K562 (cell line): ENCODE data around the gene CLDND2. TPM values are rescaled to one million over a fixed set of nuclear protein-coding genes. Genes with fewer than 3 reads are reported as not detected.

Source experiments
- CBX2 ChIP-seq: fragments of 200-600 bp; sonication (generic); IDR thresholded peaks from one replicate; pipeline ENCODE4 v1.6.1; 2012; ENCODE audit warnings: mild to moderate bottlenecking, low read length, inconsistent platforms; ENCODE audit not compliant: insufficient read depth, poor library complexity, severe bottlenecking
- HMGN3 ChIP-seq: IDR thresholded peaks from 2 replicates; pipeline ENCODE4 v1.6.1; 2011; ENCODE audit warnings: borderline replicate concordance, low read depth, mild to moderate bottlenecking, mixed read lengths, low read length; ENCODE audit not compliant: insufficient read length; ENCODE audit errors: extremely low read depth
- KDM4B ChIP-seq, 2 experiments: fragments of 450-650 bp in 1 of 2; sonication (generic) in 1 of 2; IDR thresholded peaks; 2 replicates each; pipeline ENCODE4 v1.6.1; 2016 to 2017; ENCODE audit warnings: borderline replicate concordance in 2 of 2, antibody characterized with exemption in 1 of 2, low read depth in 1 of 2, mild to moderate bottlenecking in 1 of 2
- ZNF778 ChIP-seq: fragments of 450-650 bp; formaldehyde crosslinking; IDR thresholded peaks from 2 replicates; pipeline ENCODE4 v1.4.0; 2020; ENCODE audit warnings: mild to moderate bottlenecking, moderate library complexity
- polyA plus RNA-seq, 8 experiments: library from polyadenylated mRNA; depleted of rRNA in 4 of 8; stranded (reverse) in 5 of 8; unstranded in 3 of 8; fragments of >200 nt; fragmentation: Nextera tagmentation in 2 of 8; fragmentation: Illumina TruSeq in 1 of 8; extraction: Ambion mirVana in 2 of 8; extraction: Trizol in 1 of 8; gene quantifications; 2 replicates each; pipeline versions ENCODE4 v1.2.1 to v1.2.3, GENCODE V29; 2011 to 2014; ENCODE audit warnings: inconsistent platforms in 1 of 8, missing spikeins in 1 of 8
- total RNA-seq, 7 experiments: library from RNA; depleted of rRNA in 6 of 7; stranded (reverse); fragments of >200 nt in 6 of 7; fragmentation: Illumina TruSeq in 2 of 7; extraction: Trizol in 2 of 7; gene quantifications; 2 replicates each; pipeline versions ENCODE4 v1.2.1 to v1.2.3, GENCODE V29; 2011 to 2021; ENCODE audit warnings: low replicate concordance in 1 of 7
- TF ChIP-seq, protein P1 (sequence below): IDR thresholded peaks from 3 replicates; pipeline ENCODE4 v1.6.1; 2011; ENCODE audit warnings: borderline replicate concordance, mild to moderate bottlenecking, moderate library complexity; ENCODE audit not compliant: insufficient read length; ENCODE audit errors: extremely low read depth
- TF ChIP-seq, protein P2 (sequence below): fragments of 200-800 bp; sonication (Bioruptor generic); IDR thresholded peaks from 2 replicates; pipeline ENCODE4 v1.6.1; 2017; ENCODE audit warnings: missing genetic modification characterization, missing compliant biosample characterization
- TF ChIP-seq, protein P3 (sequence below): sonication (generic); formaldehyde crosslinking; IDR thresholded peaks from 2 replicates; pipeline ENCODE4 v1.8.0; 2022; ENCODE audit warnings: mild to moderate bottlenecking, missing genetic modification reagents, borderline replicate concordance
- TF ChIP-seq, protein P4 (sequence below): fragments of 450-650 bp; IDR thresholded peaks from 2 replicates; pipeline ENCODE4 v1.6.1; 2018; ENCODE audit warnings: mild to moderate bottlenecking, low read depth; ENCODE audit not compliant: partially characterized antibody
- TF ChIP-seq, protein P5 (sequence below): fragments of 250-450 bp; sonication (Bioruptor Pico); IDR thresholded peaks from 2 replicates; pipeline ENCODE4 v1.5.0; 2021; ENCODE audit warnings: mild to moderate bottlenecking, borderline replicate concordance

The CLDND2 gene
- total and polyA plus RNA-seq, 9 of the 15 experiments (the other 6 are each of a cell fraction or from before 2014, with no cell fraction given): 0.45 to 4.0 (median 1.2) TPM; not detected in 3

DNA sequence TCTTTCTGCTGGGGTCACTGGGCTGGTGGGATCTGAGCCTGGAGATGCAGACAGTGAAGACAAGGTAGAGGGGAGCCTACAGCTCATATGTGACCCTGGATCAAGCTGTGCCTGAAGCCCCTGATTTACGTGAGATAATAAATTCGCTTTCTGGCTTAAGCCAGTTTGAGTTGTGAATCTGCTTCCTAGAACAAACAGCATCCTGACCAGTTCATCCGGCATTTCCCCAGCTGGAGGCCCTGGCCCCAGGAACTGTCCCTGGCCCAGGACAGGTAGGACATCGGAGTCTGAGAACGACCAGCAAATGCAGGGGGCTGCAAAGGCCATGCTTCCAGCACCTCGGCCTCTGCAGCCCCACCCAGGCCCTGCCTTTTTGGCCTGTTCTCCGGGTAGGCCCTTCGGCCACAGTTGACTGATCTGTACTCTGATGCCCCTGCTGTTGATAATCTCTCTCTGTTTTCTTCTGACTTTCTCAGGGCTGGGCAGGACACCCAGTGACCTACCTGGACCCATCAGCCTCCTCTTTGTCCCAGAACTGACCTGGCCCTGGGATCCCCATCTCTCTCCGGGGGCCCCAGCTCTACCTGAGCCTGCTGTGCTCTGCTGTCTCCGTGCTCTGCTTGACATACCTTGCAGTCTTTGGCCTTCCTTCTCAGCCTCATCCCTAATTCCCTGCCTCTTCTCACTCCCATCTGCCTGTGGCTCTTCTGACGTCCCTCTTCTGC lies 17.4 kb downstream of the CLDND2 start (continued):
- TF ChIP-seq, protein P1, sequence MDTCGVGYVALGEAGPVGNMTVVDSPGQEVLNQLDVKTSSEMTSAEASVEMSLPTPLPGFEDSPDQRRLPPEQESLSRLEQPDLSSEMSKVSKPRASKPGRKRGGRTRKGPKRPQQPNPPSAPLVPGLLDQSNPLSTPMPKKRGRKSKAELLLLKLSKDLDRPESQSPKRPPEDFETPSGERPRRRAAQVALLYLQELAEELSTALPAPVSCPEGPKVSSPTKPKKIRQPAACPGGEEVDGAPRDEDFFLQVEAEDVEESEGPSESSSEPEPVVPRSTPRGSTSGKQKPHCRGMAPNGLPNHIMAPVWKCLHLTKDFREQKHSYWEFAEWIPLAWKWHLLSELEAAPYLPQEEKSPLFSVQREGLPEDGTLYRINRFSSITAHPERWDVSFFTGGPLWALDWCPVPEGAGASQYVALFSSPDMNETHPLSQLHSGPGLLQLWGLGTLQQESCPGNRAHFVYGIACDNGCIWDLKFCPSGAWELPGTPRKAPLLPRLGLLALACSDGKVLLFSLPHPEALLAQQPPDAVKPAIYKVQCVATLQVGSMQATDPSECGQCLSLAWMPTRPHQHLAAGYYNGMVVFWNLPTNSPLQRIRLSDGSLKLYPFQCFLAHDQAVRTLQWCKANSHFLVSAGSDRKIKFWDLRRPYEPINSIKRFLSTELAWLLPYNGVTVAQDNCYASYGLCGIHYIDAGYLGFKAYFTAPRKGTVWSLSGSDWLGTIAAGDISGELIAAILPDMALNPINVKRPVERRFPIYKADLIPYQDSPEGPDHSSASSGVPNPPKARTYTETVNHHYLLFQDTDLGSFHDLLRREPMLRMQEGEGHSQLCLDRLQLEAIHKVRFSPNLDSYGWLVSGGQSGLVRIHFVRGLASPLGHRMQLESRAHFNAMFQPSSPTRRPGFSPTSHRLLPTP: no peak
- no peak for TF ChIP-seq ZNF778 (CRISPR knock-in tag)
- TF ChIP-seq CBX2: no peak
- TF ChIP-seq, protein P2, sequence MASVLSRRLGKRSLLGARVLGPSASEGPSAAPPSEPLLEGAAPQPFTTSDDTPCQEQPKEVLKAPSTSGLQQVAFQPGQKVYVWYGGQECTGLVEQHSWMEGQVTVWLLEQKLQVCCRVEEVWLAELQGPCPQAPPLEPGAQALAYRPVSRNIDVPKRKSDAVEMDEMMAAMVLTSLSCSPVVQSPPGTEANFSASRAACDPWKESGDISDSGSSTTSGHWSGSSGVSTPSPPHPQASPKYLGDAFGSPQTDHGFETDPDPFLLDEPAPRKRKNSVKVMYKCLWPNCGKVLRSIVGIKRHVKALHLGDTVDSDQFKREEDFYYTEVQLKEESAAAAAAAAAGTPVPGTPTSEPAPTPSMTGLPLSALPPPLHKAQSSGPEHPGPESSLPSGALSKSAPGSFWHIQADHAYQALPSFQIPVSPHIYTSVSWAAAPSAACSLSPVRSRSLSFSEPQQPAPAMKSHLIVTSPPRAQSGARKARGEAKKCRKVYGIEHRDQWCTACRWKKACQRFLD: no peak
- no peak for TF ChIP-seq KDM4B (IDR thresholded peaks at IDR 0.05; ENCODE audit: borderline replicate concordance in 2 of 2, low read depth in 1 of 2)
- TF ChIP-seq, protein P3, sequence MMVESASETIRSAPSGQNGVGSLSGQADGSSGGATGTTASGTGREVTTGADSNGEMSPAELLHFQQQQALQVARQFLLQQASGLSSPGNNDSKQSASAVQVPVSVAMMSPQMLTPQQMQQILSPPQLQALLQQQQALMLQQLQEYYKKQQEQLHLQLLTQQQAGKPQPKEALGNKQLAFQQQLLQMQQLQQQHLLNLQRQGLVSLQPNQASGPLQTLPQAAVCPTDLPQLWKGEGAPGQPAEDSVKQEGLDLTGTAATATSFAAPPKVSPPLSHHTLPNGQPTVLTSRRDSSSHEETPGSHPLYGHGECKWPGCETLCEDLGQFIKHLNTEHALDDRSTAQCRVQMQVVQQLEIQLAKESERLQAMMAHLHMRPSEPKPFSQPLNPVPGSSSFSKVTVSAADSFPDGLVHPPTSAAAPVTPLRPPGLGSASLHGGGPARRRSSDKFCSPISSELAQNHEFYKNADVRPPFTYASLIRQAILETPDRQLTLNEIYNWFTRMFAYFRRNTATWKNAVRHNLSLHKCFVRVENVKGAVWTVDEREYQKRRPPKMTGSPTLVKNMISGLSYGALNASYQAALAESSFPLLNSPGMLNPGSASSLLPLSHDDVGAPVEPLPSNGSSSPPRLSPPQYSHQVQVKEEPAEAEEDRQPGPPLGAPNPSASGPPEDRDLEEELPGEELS (CRISPR knock-in tag): no peak
- TF ChIP-seq HMGN3: no peak
- TF ChIP-seq, protein P4, sequence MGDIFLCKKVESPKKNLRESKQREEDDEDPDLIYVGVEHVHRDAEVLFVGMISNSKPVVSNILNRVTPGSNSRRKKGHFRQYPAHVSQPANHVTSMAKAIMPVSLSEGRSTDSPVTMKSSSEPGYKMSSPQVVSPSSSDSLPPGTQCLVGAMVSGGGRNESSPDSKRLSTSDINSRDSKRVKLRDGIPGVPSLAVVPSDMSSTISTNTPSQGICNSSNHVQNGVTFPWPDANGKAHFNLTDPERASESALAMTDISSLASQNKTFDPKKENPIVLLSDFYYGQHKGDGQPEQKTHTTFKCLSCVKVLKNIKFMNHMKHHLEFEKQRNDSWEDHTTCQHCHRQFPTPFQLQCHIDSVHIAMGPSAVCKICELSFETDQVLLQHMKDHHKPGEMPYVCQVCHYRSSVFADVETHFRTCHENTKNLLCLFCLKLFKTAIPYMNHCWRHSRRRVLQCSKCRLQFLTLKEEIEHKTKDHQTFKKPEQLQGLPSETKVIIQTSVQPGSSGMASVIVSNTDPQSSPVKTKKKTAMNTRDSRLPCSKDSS: no peak
- TF ChIP-seq, protein P5, sequence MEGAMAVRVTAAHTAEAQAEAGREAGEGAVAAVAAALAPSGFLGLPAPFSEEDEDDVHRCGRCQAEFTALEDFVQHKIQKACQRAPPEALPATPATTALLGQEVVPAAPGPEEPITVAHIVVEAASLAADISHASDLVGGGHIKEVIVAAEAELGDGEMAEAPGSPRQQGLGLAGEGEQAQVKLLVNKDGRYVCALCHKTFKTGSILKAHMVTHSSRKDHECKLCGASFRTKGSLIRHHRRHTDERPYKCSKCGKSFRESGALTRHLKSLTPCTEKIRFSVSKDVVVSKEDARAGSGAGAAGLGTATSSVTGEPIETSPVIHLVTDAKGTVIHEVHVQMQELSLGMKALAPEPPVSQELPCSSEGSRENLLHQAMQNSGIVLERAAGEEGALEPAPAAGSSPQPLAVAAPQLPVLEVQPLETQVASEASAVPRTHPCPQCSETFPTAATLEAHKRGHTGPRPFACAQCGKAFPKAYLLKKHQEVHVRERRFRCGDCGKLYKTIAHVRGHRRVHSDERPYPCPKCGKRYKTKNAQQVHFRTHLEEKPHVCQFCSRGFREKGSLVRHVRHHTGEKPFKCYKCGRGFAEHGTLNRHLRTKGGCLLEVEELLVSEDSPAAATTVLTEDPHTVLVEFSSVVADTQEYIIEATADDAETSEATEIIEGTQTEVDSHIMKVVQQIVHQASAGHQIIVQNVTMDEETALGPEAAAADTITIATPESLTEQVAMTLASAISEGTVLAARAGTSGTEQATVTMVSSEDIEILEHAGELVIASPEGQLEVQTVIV: no peak
